B cell (primary cell): ENCODE measurements around the gene MBNL3. TPM values are rescaled to one million over a fixed set of nuclear protein-coding genes. Genes with fewer than 3 reads are reported as not detected.

Source experiments
- ATAC-seq: fragments of 200-7000 bp; cut with Tn5 transposase; one replicate; pipeline ENCODE4 v1.10.0; 2021; ENCODE audit warnings: low read depth, mild to moderate bottlenecking, moderate number of reproducible peaks, moderate library complexity
- CTCF ChIA-PET: fragments of 350-600 bp; sonication (Branson Sonifier 250); formaldehyde crosslinking; loops from one replicate; lab custom pipeline; 2021; ENCODE audit warnings: antibody characterized with exemption, inconsistent platforms; lab: Charles Lee
- POLR2A ChIA-PET: fragments of 350-600 bp; sonication (Branson Sonifier 250); formaldehyde crosslinking; loops from one replicate; lab custom pipeline; 2021; ENCODE audit warnings: antibody characterized with exemption; lab: Charles Lee
- DNase-seq: peaks from one replicate; pipeline ENCODE4 v3.0.0; 2013
- H2AFZ ChIP-seq: 2 replicates; pipeline ENCODE4 v1.6.1; 2012; ENCODE audit warnings: mild to moderate bottlenecking, low read depth, low read length; ENCODE audit not compliant: insufficient read depth, poor library complexity, severe bottlenecking
- H3K27ac ChIP-seq, 2 donors: 1 replicate in 1 of 2; 2 replicates in 1 of 2; pipeline ENCODE4 v1.5.1; 2012 to 2013; ENCODE audit warnings: low read length in 2 of 2, mild to moderate bottlenecking in 2 of 2, moderate library complexity in 1 of 2
- H3K27me3 ChIP-seq, 4 experiments: fragments of 200-600 bp in 1 of 4; sonication (generic) in 1 of 4; replicated peaks in 1 of 4; 1 replicate in 2 of 4; 2 replicates in 2 of 4; pipeline versions ENCODE4 v1.6.1 to v1.7.0; 2013 to 2016; ENCODE audit warnings: low read length in 3 of 4, mild to moderate bottlenecking in 2 of 4, mixed read lengths in 1 of 4, moderate library complexity in 1 of 4; ENCODE audit not compliant: insufficient read depth in 4 of 4, control insufficient read depth in 3 of 4; ENCODE audit errors: control extremely low read depth in 1 of 4
- H3K36me3 ChIP-seq, 2 experiments: replicated peaks in 1 of 2; 1 replicate in 1 of 2; 2 replicates in 1 of 2; pipeline versions ENCODE4 v1.6.1 to v1.7.1; 2013; ENCODE audit warnings: low read length in 1 of 2; ENCODE audit not compliant: insufficient read depth in 2 of 2, control insufficient read depth in 1 of 2; ENCODE audit errors: control extremely low read depth in 1 of 2, extremely low read depth in 1 of 2
- H3K4me1 ChIP-seq, 2 donors: fragments of 200-600 bp in 1 of 2; sonication (generic) in 1 of 2; 1 replicate in 1 of 2; 2 replicates in 1 of 2; pipeline versions ENCODE4 v1.5.1 to v1.6.1; 2013 to 2017; ENCODE audit warnings: low read length in 2 of 2; ENCODE audit not compliant: control insufficient read depth in 2 of 2, insufficient read depth in 2 of 2
- H3K4me2 ChIP-seq: replicated peaks from 2 replicates; pipeline ENCODE3; 2012; ENCODE audit warnings: mild to moderate bottlenecking, low read depth, low read length; ENCODE audit not compliant: poor library complexity, severe bottlenecking
- H3K4me3 ChIP-seq, 5 experiments: fragments of 200-600 bp in 1 of 5; sonication (generic) in 1 of 5; 1 replicate in 3 of 5; 2 replicates in 2 of 5; pipeline versions ENCODE4 v1.5.1 to v1.7.0; 2011 to 2016; ENCODE audit warnings: low read length in 4 of 5, mild to moderate bottlenecking in 4 of 5, low read depth in 2 of 5, control low read depth in 1 of 5, moderate library complexity in 1 of 5; ENCODE audit not compliant: insufficient read depth in 1 of 5; ENCODE audit errors: control extremely low read depth in 1 of 5, extremely low read depth in 1 of 5
- H3K79me2 ChIP-seq: fragments of 200-600 bp; sonication (generic); one replicate; pipeline ENCODE4 v1.6.0; 2016; ENCODE audit warnings: low read length; ENCODE audit not compliant: control insufficient read depth, insufficient read depth
- H3K9ac ChIP-seq: fragments of 200-600 bp; sonication (generic); 2 replicates; pipeline ENCODE4 v1.6.1; 2017; ENCODE audit warnings: mild to moderate bottlenecking, low read length, moderate library complexity
- H3K9me3 ChIP-seq, 3 donors: one replicate each; pipeline versions ENCODE4 v1.6.1 to v1.7.1; 2013; ENCODE audit warnings: low read length in 2 of 3; ENCODE audit not compliant: control insufficient read depth in 2 of 3, insufficient read depth in 1 of 3; ENCODE audit errors: control extremely low read depth in 1 of 3
- H4K20me1 ChIP-seq: 2 replicates; pipeline ENCODE4 v1.6.0; 2012; ENCODE audit warnings: mild to moderate bottlenecking, low read length; ENCODE audit not compliant: insufficient read depth, control insufficient read depth, poor library complexity, severe bottlenecking
- H3K27ac Mint-ChIP-seq: one replicate; pipeline ENCODE4 v1.8.0; 2021; ENCODE audit warnings: mixed read lengths
- H3K27me3 Mint-ChIP-seq: one replicate; pipeline ENCODE4 v1.8.0; 2021; ENCODE audit warnings: mixed read lengths
- H3K4me1 Mint-ChIP-seq: one replicate; pipeline ENCODE4 v1.8.0; 2021; ENCODE audit warnings: mixed read lengths
- H3K4me3 Mint-ChIP-seq: one replicate; pipeline ENCODE4 v1.8.0; 2021; ENCODE audit warnings: mixed read lengths
- H3K9me3 Mint-ChIP-seq: one replicate; pipeline ENCODE4 v1.8.0; 2022; ENCODE audit warnings: mixed read lengths; ENCODE audit not compliant: insufficient read depth
- CTCF ChIP-seq: fragments of 200-600 bp; IDR thresholded peaks from one replicate; pipeline ENCODE4 v1.8.0; 2022; ENCODE audit warnings: antibody characterized with exemption, mild to moderate bottlenecking
- EZH2 ChIP-seq: IDR thresholded peaks from 2 replicates; pipeline ENCODE4 v1.6.1; 2012; ENCODE audit warnings: borderline replicate concordance, low read depth, mild to moderate bottlenecking, moderate library complexity, low read length; ENCODE audit not compliant: insufficient read depth, poor library complexity, severe bottlenecking
- WGBS: methylation state at CpG from one replicate; pipeline ENCODE4 v1.1.5; 2013; ENCODE audit warnings: missing lambda C conversion rate; ENCODE audit not compliant: insufficient coverage; 5-methylcytosine and 5-hydroxymethylcytosine counted together
- intact Hi-C: fragments of 100-400 bp; cut with micrococcal nuclease; formaldehyde crosslinking; loops from one replicate; pipeline ENCODE4 v1.10.0; 2022
- polyA plus RNA-seq: library from polyadenylated mRNA; depleted of rRNA; stranded (reverse); fragments of >200 nt; gene quantifications from 2 replicates; pipeline ENCODE4 v1.2.3, GENCODE V29; 2012
- total RNA-seq, 2 donors: library from RNA; stranded (reverse); fragments of 120-200 nt in 1 of 2; gene quantifications; 1 replicate in 1 of 2; 2 replicates in 1 of 2; pipeline versions ENCODE4 v1.2.3 to v1.2.4, GENCODE V29; 2013 to 2022

MBNL3 gene
- total and polyA plus RNA-seq, 2 donors (not counting 1 experiment from before 2014, with no cell fraction given), result 16.6 to 63.1 TPM

GRCh38 chrX:132393085-132393484, 95.8 kb downstream of the MBNL3 start:
- H3K27me3 Mint-ChIP-seq, result no peaks in the 10 kb centered on the region
- no peaks in the 10 kb centered on the region for H3K9me3 Mint-ChIP-seq
- no peaks in the 10 kb centered on the region for H3K9me3 ChIP-seq
- no peak overlapping the region for H3K4me3 ChIP-seq
- no peak overlapping the region for H3K27ac ChIP-seq
- H3K4me3 Mint-ChIP-seq, result no peak overlapping the region
- no peaks in the 10 kb centered on the region for H3K79me2 ChIP-seq
- H3K4me1 ChIP-seq, result no peaks in the 10 kb centered on the region
- no peaks in the 10 kb centered on the region for H4K20me1 ChIP-seq
- CTCF ChIA-PET, result no interaction called here
- TF ChIP-seq EZH2 (no peak), CTCF (no peak)
- H2AFZ ChIP-seq, result no peak overlapping the region
- no peak overlapping the region for H3K27ac Mint-ChIP-seq
- POLR2A ChIA-PET, result no interaction called here
- intact Hi-C loops, result no loop called here
- no peaks in the 10 kb centered on the region for H3K4me1 Mint-ChIP-seq
- H3K36me3 ChIP-seq, result peaks cover 0 to 7% of the 10 kb centered on the region in 2 experiments
- DNase-seq (no peak), ATAC-seq (no peak)
- no peak overlapping the region for H3K4me2 ChIP-seq
- no peak overlapping the region for H3K9ac ChIP-seq
- H3K27me3 ChIP-seq, result no peaks in the 10 kb centered on the region

GRCh38 chrX:132390792-132391191, 98.0 kb downstream of the MBNL3 start:
- Histone ChIP-seq H2AFZ (no peak overlapping the region), H3K9ac (no peak overlapping the region), H3K9me3 (no peaks in the 10 kb centered on the region), H3K79me2 (no peaks in the 10 kb centered on the region), H3K27me3 (no peaks in the 10 kb centered on the region), H4K20me1 (no peaks in the 10 kb centered on the region), H3K27ac (no peak overlapping the region), H3K4me3 (no peak overlapping the region), H3K4me2 (no peak overlapping the region), H3K36me3 (peaks cover 0 to 7% of the 10 kb centered on the region in 2 experiments), H3K4me1 (peaks cover 8 to 9% of the 10 kb centered on the region in 2 donors)
- Mint-ChIP-seq H3K4me3 (no peak overlapping the region), H3K4me1 (peaks cover 13% of the 10 kb centered on the region), H3K27ac (no peak overlapping the region), H3K27me3 (no peaks in the 10 kb centered on the region), H3K9me3 (no peaks in the 10 kb centered on the region)
- TF ChIP-seq EZH2, result no peak
- no peak for TF ChIP-seq CTCF
- DNase-seq (no peak), ATAC-seq (no peak)
- WGBS, result 100% methylated on average over 2 of the region's 9 CpGs
- ChIA-PET CTCF (no interaction called here), POLR2A (no interaction called here)
- intact Hi-C loops, result no loop called here
